NCI-H2081 treated with DMSO at 0.1 percent for 48 hours (cell line): ENCODE measurements around the gene ZNF638.
"Not testable (repeated sequence)": the region's sequence is repeated elsewhere in the genome, so short reads cannot be mapped to it uniquely, and the experiment has no call there.

Experiments
- DNase-seq: peaks from one replicate; lab custom pipeline; 2025; lab: John Stamatoyannopoulos, UW

Gene ZNF638, protein sequence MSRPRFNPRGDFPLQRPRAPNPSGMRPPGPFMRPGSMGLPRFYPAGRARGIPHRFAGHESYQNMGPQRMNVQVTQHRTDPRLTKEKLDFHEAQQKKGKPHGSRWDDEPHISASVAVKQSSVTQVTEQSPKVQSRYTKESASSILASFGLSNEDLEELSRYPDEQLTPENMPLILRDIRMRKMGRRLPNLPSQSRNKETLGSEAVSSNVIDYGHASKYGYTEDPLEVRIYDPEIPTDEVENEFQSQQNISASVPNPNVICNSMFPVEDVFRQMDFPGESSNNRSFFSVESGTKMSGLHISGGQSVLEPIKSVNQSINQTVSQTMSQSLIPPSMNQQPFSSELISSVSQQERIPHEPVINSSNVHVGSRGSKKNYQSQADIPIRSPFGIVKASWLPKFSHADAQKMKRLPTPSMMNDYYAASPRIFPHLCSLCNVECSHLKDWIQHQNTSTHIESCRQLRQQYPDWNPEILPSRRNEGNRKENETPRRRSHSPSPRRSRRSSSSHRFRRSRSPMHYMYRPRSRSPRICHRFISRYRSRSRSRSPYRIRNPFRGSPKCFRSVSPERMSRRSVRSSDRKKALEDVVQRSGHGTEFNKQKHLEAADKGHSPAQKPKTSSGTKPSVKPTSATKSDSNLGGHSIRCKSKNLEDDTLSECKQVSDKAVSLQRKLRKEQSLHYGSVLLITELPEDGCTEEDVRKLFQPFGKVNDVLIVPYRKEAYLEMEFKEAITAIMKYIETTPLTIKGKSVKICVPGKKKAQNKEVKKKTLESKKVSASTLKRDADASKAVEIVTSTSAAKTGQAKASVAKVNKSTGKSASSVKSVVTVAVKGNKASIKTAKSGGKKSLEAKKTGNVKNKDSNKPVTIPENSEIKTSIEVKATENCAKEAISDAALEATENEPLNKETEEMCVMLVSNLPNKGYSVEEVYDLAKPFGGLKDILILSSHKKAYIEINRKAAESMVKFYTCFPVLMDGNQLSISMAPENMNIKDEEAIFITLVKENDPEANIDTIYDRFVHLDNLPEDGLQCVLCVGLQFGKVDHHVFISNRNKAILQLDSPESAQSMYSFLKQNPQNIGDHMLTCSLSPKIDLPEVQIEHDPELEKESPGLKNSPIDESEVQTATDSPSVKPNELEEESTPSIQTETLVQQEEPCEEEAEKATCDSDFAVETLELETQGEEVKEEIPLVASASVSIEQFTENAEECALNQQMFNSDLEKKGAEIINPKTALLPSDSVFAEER (N-terminal part only)

GRCh38 chr2:71331581-71332434 is at the start of gene ZNF638:
ZNF638 (plus strand) TSS chr2:71331782; CDS start chr2:71348955, 17,173 bp downstream.
- DNase-seq: peak; percentile 34

DNA sequence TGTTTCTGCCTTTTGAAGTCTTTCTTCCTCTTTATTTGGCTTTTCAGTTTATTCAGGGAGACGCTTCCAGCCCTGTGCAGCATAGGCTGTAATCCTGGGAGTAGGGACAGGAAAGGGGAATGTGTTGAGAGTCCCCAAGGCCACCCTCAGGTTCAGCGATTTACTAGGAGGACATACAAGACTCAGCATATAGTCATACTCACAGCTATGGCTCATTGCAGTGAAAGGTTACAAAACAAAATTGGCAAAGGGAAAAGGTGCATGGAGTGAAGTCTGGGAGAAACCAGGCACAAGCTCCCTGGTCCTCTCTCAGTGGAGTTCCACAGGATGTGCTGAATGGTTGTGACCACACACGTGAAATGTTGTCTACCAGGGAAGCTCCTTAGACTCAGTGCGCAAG is 49.6 kb upstream of the ZNF638 start:
- DNase-seq: no peak

GRCh38 chr2:71282493-71282892 is 49.1 kb upstream of the ZNF638 start:
- no peak for DNase-seq

- no peak for DNase-seq
Observed at GRCh38 chr2:71283131-71283530, 48.5 kb upstream of the ZNF638 start.

DNA sequence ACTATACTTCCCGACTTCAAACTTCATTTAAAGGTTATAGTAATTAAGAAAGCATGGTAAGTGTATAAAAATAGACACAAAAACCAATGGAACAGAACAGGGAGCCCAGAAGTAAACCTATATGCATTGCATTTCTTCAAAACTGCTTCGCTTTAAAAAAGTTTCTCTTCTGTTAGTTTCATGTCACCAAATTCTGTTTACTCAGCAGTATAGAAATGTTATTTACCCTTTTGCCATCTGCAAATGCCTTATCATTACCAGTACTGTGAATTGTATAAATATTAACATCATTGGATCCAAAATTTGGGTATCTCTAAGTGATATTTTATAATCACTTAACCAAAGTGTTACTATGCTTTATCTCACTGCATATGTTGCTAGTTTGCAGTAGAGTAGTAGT is 45.9 kb upstream of the ZNF638 start:
- no peak for DNase-seq

DNA sequence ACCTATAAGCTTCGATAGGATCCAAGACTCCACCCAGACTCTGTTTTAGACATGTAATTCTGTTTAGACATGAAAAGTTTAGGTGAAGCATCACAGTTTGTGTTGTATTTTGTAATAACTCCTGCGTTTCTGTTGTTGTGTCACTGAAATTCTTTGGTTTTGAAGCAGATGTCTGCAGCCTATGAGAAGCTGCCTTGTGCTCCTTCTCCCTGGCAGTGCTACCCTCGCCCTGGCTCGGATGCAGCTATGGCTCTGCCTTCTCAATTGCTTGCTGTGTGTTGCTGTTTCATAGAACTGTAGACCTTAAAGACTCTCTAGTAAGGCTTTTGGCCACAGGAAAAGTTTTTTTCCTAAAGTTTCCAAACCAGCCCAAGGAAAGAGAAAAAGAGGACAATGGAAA is 40.2 kb upstream of the ZNF638 start:
- no peak for DNase-seq

GRCh38 chr2:71292159-71292558 is 39.4 kb upstream of the ZNF638 start:
- no peak for DNase-seq

GRCh38 chr2:71298914-71299313 is 32.7 kb upstream of the ZNF638 start:
- no peak for DNase-seq

- no peak for DNase-seq
Observed at GRCh38 chr2:71299507-71299906, 32.1 kb upstream of the ZNF638 start.

DNA sequence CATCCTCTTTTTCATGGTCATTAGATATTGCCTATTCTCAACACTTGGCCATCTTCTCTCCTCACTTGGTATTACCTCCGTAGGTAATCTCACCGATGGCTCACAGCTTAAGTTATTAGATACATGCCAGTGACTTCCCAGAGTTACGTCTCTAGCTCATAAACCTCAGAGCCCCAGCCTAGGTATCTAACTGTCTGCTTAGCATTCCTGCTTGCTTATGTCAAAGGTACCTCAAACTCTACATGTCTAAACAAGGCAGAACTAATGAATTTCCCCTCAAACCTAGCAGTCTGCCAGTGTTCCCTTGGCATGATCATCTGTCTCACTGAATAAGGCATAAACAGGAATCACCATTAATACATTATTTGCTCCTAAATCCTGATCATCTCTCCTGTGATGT is 27.7 kb upstream of the ZNF638 start:
- no peak for DNase-seq

DNA sequence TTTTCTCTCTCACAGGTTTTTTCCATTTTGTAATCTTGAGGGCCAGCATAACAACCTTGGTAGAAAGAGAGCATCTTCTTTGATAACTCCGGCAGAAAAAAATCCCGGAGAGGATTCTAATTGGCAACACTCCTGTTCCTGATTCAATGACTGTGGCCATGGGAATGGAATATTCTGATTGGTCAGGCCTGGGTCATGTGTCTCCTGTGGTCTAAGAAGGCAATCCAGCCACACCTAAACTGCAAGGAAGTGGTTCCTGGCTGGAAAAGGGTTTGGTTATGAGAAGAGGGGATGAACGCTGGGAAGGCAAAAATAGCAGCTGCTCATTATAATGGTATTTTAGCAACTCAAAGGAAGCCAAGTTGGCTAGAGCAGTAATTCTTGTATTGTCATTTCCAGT is 24.8 kb upstream of the ZNF638 start:
- DNase-seq: no peak

GRCh38 chr2:71313016-71313766 is 18.4 kb upstream of the ZNF638 start:
- DNase-seq: no peak

GRCh38 chr2:71317060-71317459 is 14.5 kb upstream of the ZNF638 start:
- no peak for DNase-seq

DNA sequence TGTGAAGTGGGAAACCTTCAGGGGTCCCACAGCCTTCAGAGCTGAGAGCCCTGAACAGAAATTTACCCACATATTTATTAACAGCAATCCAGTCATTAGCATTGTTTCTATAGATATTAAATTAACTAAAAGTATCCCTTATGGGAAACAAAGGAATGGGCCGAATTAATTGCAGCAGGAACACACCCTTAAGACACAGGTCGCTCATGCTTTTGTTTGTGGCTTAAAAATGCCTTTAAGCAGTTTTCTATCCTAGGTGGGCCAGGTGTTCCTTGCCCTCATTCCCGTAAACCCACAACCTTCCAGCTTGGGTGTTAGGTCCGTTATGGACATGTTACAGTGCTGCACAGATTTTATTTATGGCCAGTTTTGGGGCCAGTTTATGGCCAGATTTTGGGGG is 13.7 kb upstream of the ZNF638 start:
- not testable (repeated sequence) for DNase-seq

GRCh38 chr2:71323386-71323785 is 8.2 kb upstream of the ZNF638 start:
- no peak for DNase-seq

GRCh38 chr2:71326968-71327367 is 4.6 kb upstream of the ZNF638 start:
- no peak for DNase-seq

GRCh38 chr2:71327916-71328315 is 3.7 kb upstream of the ZNF638 start:
- DNase-seq: no peak

DNA sequence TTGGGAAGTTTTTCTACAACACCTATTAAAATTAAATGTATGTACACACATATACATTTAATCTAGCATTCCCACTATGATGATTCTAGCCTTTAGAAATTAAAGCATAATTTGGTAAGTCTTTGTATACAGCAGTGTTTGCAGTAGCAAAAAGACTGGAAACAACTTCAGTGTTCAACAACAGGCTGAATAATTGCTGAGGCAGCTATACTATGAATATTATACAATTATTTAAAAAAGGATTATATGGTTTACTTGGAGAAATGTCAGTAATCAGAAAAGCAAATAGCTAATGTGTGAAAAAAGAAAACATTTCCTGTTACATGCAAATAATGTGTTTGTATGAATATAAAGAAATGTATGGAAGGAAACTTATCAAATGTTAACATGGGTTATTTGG is 1.4 kb upstream of the ZNF638 start:
- DNase-seq: no peak

DNA sequence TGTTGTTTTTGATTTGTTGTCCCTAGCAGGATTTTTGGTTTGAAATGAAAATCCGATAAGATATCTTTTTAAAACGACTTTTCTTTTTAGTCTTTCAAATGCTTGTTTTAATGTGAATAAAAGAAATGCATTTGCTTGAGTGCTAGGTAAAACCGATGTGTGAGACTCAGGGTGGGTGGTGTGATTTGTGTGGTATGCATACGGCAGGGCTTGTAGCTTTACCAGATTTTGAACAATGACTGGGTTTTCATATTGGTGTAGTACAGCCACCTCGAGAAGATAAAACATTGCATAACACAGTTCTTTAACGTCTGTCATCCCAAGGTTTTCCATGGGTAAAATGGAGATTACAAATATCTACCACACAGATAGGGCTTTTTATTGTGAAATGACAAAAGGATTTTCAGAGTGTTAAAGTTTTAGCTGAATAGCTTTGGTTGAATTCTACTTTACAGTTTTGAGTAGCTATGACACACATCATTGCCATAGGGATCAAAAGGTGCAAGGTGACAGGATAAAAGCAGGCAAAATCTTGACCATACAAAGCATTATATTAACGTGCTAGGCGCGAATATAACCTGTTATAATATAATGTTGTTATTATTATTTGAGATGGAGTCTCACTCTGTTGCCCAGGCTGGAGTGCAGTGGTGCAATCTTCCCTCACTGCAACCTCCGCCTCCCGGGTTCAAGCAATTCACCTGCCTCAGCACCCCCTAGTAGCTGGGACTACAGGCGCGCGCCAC is 824 bp upstream of the ZNF638 start:
- no peak for DNase-seq

DNA sequence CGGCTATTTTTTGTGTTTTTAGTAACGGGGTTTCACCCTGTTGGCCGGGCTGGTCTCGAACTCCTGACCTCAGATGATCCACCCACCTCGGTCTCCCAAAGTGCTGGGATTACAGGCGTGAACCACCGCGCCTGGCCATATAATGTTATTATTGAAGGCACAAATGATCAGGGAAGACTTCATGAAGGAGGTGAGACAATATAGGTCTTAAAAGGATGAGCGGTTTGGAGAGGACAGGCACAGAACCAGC is 326 bp upstream of the ZNF638 start:
- DNase-seq: not testable (repeated sequence)
